ENCODE results near the gene PLEKHA7.
"Not testable (repeated sequence)": the region's sequence is repeated elsewhere in the genome, so short reads cannot be mapped to it uniquely, and the experiment has no call there.

The PLEKHA7 gene

GRCh38 chr11:16941935-16942334 lies 72.3 kb downstream of the PLEKHA7 start:
- no peak for DNase-seq

GRCh38 chr11:16938061-16938460 lies 76.2 kb downstream of the PLEKHA7 start:
- no peak for DNase-seq

- DNase-seq: no peak
Measured at GRCh38 chr11:16936643-16937042, 77.6 kb downstream of the PLEKHA7 start.

GRCh38 chr11:16935518-16936302 lies 78.5 kb downstream of the PLEKHA7 start:
- peak; percentile 42 for DNase-seq

GRCh38 chr11:16933756-16934603 lies 80.2 kb downstream of the PLEKHA7 start:
- DNase-seq: no peak

- no peak for DNase-seq
Measured at GRCh38 chr11:16933291-16933690, 80.9 kb downstream of the PLEKHA7 start.

- DNase-seq: no peak
Measured at GRCh38 chr11:16928044-16928443, 86.2 kb downstream of the PLEKHA7 start.

GRCh38 chr11:16926883-16927626 lies 87.2 kb downstream of the PLEKHA7 start:
- DNase-seq: no peak

- DNase-seq: peak; percentile 20
Measured at GRCh38 chr11:16925561-16926065, 88.6 kb downstream of the PLEKHA7 start.

GRCh38 chr11:16924826-16925560 lies 89.2 kb downstream of the PLEKHA7 start:
- peak; percentile 16 for DNase-seq

GRCh38 chr11:16924462-16924825 lies 89.8 kb downstream of the PLEKHA7 start:
- no peak for DNase-seq

GRCh38 chr11:16923987-16924386 lies 90.2 kb downstream of the PLEKHA7 start:
- DNase-seq: no peak

GRCh38 chr11:16921668-16922067 lies 92.5 kb downstream of the PLEKHA7 start:
- no peak for DNase-seq

GRCh38 chr11:16921019-16921418 lies 93.2 kb downstream of the PLEKHA7 start:
- DNase-seq: no peak

- DNase-seq: no peak
Measured at GRCh38 chr11:16920559-16920958, 93.7 kb downstream of the PLEKHA7 start.

- DNase-seq: not testable (repeated sequence)
Measured at GRCh38 chr11:16918543-16919182, 95.6 kb downstream of the PLEKHA7 start.

GRCh38 chr11:16917941-16918340 lies 96.3 kb downstream of the PLEKHA7 start:
- DNase-seq: no peak

GRCh38 chr11:16912692-16913111 lies 101.5 kb downstream of the PLEKHA7 start:
- no peak for DNase-seq

- DNase-seq: no peak
Measured at GRCh38 chr11:16911658-16912057, 102.6 kb downstream of the PLEKHA7 start.

GRCh38 chr11:16911186-16911585 lies 103.0 kb downstream of the PLEKHA7 start:
- no peak for DNase-seq

- DNase-seq: no peak
Measured at GRCh38 chr11:16909359-16910035, 104.7 kb downstream of the PLEKHA7 start.

Data from fibroblast of skin of right biceps (primary cell).